Measurements from ENCODE around the gene MOAP1. TPM values are rescaled to one million over a fixed set of nuclear protein-coding genes. Genes with fewer than 3 reads are reported as not detected.
"Not testable (repeated sequence)": the region's sequence is repeated elsewhere in the genome, so short reads cannot be mapped to it uniquely, and the experiment has no call there.

The MOAP1 gene
- total RNA-seq, 4 donors from 2014 or later = 12.4 to 18.9 (median 16.5) TPM

DNA sequence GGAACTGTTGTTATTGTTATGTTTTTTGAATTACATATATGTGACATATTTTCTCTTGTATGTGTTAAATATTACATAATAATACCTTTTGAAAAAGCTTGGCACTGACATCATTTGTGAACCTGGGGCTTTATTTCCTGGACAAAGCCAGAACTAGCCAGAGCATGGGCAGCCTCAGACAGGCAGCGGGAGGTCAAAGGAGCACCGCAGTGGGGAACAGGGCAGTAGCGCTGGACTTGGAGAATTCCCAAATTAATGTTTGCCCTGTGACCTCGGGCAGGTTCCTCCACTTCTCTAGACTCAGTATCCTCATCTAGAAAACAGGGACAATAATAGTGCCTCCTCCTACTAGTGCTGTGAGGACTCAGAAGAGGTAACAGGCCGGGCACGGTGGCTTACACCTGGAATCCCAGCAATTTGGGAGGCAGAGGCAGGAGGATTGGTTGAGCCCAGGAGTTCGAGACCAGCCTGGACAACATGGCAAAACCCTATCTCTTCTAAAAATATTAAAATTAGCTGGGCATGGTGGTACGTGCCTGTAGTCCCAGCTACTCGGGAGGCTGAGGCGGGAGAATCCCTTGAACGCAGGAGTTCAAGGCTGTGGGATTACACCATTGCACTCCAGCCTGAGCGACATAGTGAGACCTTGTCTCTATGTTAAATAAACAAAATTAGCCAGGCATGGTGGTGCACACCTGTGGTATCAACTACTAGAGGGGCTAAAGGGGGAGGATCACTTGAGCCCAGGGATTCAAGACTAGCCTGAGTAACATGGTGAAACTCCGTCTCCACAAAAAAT lies 41.6 kb downstream of the MOAP1 start:
- DNase-seq = no peak
- Histone ChIP-seq H3K36me3 (no peaks in the 10 kb centered on the region), H3K4me3 (no peak overlapping the region), H3K27ac (no peak overlapping the region), H3K27me3 (no peaks in the 10 kb centered on the region), H3K9me3 (no peaks in the 10 kb centered on the region), H3K4me1 (peaks cover 0 to 7% (median 0%) of the 10 kb centered on the region in 4 donors)
- no peak for TF ChIP-seq POLR2A (IDR thresholded peaks at IDR 0.05)
- TF ChIP-seq, protein P1, sequence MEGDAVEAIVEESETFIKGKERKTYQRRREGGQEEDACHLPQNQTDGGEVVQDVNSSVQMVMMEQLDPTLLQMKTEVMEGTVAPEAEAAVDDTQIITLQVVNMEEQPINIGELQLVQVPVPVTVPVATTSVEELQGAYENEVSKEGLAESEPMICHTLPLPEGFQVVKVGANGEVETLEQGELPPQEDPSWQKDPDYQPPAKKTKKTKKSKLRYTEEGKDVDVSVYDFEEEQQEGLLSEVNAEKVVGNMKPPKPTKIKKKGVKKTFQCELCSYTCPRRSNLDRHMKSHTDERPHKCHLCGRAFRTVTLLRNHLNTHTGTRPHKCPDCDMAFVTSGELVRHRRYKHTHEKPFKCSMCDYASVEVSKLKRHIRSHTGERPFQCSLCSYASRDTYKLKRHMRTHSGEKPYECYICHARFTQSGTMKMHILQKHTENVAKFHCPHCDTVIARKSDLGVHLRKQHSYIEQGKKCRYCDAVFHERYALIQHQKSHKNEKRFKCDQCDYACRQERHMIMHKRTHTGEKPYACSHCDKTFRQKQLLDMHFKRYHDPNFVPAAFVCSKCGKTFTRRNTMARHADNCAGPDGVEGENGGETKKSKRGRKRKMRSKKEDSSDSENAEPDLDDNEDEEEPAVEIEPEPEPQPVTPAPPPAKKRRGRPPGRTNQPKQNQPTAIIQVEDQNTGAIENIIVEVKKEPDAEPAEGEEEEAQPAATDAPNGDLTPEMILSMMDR (IDR thresholded peaks at IDR 0.05) = no peak

DNA sequence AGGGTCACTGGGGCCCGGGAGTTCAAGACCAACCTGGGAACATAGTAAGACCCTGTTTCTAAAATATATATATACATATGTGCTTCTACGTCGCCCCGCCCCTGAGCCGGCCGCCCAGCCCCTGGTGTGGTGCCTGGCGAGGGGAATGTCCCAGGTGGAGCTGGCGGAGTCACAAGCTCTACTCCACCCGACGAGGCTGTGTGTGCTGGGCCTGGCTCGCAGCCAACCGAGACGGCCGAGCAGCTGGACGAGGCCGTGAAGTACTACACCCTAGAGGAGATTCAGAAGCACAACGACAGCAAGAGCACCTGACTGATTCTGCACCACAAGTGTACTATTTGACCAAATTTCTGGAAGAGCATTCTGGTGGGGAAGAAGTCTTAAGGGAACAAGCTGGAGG lies 46.8 kb downstream of the MOAP1 start:
- TF ChIP-seq, protein P1 (IDR thresholded peaks at IDR 0.05) = peak in 4 of 6 experiments; percentile 14 to 54 (median 48)
- TF ChIP-seq POLR2A (IDR thresholded peaks at IDR 0.05) = no peak
- Histone ChIP-seq H3K27me3 (no peaks in the 10 kb centered on the region), H3K4me3 (no peak overlapping the region), H3K9me3 (no peaks in the 10 kb centered on the region), H3K36me3 (no peaks in the 10 kb centered on the region), H3K4me1 (peaks cover 0 to 12% (median 0%) of the 10 kb centered on the region in 4 donors), H3K27ac (no peak overlapping the region)
- DNase-seq = peak in 2 of 3 donors; percentile 85

DNA sequence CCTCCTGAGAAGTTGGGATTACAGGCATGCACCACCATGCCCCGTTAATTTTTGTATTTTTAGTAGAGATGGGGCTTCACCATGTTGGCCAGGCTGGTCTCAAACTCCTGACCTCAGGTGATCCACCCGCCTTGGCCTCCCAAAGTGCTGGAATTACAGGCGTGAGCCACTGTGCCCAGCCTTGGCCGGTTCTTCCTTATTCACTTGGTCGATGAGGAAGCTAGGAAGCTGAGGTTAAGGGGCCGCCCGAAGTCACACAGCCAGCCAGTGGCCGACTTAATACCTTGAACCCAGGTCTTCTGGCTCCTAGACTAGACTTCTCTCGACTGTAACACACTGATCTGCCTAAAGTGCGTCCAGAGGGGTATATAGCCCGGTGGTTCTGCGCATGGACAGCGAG lies 48.2 kb downstream of the MOAP1 start:
- not testable (repeated sequence) for H3K4me3 ChIP-seq, DNase-seq, H3K9me3 ChIP-seq, H3K36me3 ChIP-seq, H3K27me3 ChIP-seq, H3K27ac ChIP-seq
- peaks cover 0 to 12% (median 0%) of the 10 kb centered on the region in 4 donors for H3K4me1 ChIP-seq

DNA sequence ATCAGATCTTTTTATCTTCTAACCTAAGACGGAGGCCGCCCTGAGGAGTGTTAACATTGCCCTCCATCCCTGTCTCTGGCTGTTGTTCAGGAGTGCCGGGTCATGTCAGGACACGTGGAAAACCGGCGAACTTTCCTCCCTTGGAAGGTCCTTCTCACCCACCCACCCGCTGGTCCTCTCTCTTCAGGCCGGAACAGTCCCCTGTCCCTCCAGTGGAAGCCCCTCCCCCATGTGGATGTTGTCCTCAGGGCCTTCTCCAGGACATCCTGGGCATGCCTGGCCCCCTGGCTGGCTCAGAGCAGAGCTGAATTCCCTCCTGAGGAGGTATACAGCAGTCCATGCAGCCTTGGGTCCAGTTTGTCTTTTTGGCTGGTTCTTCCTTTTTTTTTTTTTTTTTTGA lies 48.7 kb downstream of the MOAP1 start:
- H3K4me1 ChIP-seq = peaks cover 0 to 12% (median 0%) of the 10 kb centered on the region in 4 donors
- no peaks in the 10 kb centered on the region for H3K27me3 ChIP-seq
- no peak overlapping the region for H3K4me3 ChIP-seq
- no peak for TF ChIP-seq POLR2A (IDR thresholded peaks at IDR 0.05)
- TF ChIP-seq, protein P1 (IDR thresholded peaks at IDR 0.05) = no peak
- no peak for DNase-seq
- no peaks in the 10 kb centered on the region for H3K36me3 ChIP-seq
- H3K9me3 ChIP-seq = no peaks in the 10 kb centered on the region
- H3K27ac ChIP-seq = no peak overlapping the region

DNA sequence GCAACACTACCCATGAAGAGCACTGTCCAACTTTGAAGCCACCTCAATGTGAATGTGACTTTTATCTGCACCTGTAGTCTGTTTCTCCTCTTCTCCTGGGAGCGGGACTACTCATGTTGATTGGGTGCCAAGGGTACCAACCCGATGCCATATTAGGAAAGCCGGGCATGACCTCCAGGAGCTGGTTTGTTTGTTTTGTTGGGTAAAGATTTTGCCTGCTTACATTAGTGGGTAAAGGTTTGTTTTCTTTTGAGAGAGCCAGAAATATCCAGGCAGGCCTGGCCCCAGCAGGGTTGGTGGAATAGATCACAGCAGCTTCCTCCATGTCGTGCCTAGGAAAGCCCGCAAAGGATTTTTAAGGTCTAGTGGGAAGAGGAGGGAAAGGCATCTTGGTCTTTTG lies 49.3 kb downstream of the MOAP1 start:
- H3K4me1 ChIP-seq = peaks cover 0 to 12% (median 0%) of the 10 kb centered on the region in 4 donors
- H3K9me3 ChIP-seq = no peaks in the 10 kb centered on the region
- no peaks in the 10 kb centered on the region for H3K36me3 ChIP-seq
- H3K27ac ChIP-seq = no peak overlapping the region
- DNase-seq = no peak
- H3K27me3 ChIP-seq = no peaks in the 10 kb centered on the region
- no peak for TF ChIP-seq POLR2A (IDR thresholded peaks at IDR 0.05)
- TF ChIP-seq, protein P1 (IDR thresholded peaks at IDR 0.05) = no peak
- H3K4me3 ChIP-seq = no peak overlapping the region

DNA sequence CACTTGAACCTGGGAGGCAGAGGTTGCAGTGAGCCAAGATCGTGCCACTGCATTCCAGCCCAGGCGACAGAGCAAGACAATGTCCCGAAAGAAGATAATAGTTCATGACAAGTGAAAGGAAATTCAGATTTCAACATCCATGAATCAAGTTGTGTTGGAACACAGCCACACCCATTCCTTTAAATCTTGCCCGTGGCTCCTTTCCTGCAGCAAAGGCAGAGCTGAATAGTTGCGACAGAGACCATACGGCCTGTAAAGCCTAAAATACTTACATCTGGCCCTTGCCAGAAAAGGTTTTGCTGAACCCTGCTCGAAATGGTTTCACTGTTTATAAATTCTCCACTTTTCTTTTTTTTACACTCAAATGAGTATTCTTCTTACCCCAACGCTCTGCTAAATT lies 51.2 kb downstream of the MOAP1 start:
- Histone ChIP-seq H3K27ac (no peak overlapping the region), H3K4me3 (no peak overlapping the region), H3K36me3 (no peaks in the 10 kb centered on the region), H3K27me3 (no peaks in the 10 kb centered on the region), H3K4me1 (peaks cover 0 to 9% (median 0%) of the 10 kb centered on the region in 4 donors), H3K9me3 (no peaks in the 10 kb centered on the region)
- TF ChIP-seq POLR2A (IDR thresholded peaks at IDR 0.05) = no peak
- TF ChIP-seq, protein P1 (IDR thresholded peaks at IDR 0.05) = no peak
- DNase-seq = no peak

Measured in Peyer's patch (tissue), 4 donors.